Measurements from ENCODE around the gene NPC2. TPM values are rescaled to one million over a fixed set of nuclear protein-coding genes. Genes with fewer than 3 reads are reported as not detected.
"Not testable (repeated sequence)": the region's sequence is repeated elsewhere in the genome, so short reads cannot be mapped to it uniquely, and the experiment has no call there.

The NPC2 gene
- total RNA-seq (99.8 TPM), polyA plus RNA-seq (288 TPM)

GRCh38 chr14:74492776-74493342 lies at the start of gene NPC2:
Gene NPC2 (minus strand): TSS chr14:74493305. CDS start chr14:74493274, 31 bp downstream.
- WGBS, result under 1% methylated on average over 35 of the region's 35 CpGs
- Histone ChIP-seq H3K4me3 (ENCODE audit: low read depth, low read length) (peak within 1 kb of the TSS; percentile 86), H3K36me3 (ENCODE audit: insufficient read depth) (no peaks in the 10 kb centered on the region), H3K27ac (ENCODE audit: low read depth) (peak within 1 kb of the TSS; percentile 97), H3K4me1 (ENCODE audit: insufficient read depth) (no peaks in the 10 kb centered on the region)
- DNase-seq (ENCODE audit: extremely low spot score), result no peak

GRCh38 chr14:74542056-74542685 lies 49.1 kb upstream of the NPC2 start:
- Histone ChIP-seq H3K36me3 (ENCODE audit: insufficient read depth) (no peaks in the 10 kb centered on the region), H3K27ac (ENCODE audit: low read depth) (no peak overlapping the region), H3K4me1 (ENCODE audit: insufficient read depth) (no peaks in the 10 kb centered on the region), H3K4me3 (ENCODE audit: low read depth, low read length) (no peak overlapping the region)
- DNase-seq (ENCODE audit: extremely low spot score), result no peak
- 87% methylated on average over 10 of the region's 10 CpGs for WGBS

- Histone ChIP-seq H3K36me3 (ENCODE audit: insufficient read depth) (no peaks in the 10 kb centered on the region), H3K4me3 (ENCODE audit: low read depth, low read length) (no peak overlapping the region), H3K4me1 (ENCODE audit: insufficient read depth) (no peaks in the 10 kb centered on the region), H3K27ac (ENCODE audit: low read depth) (no peak overlapping the region)
- 95% methylated on average over 3 of the region's 3 CpGs for WGBS
- DNase-seq (ENCODE audit: extremely low spot score), result no peak
Observed at GRCh38 chr14:74541225-74541624, 48.1 kb upstream of the NPC2 start.

- H3K36me3 ChIP-seq (ENCODE audit: insufficient read depth), result no peaks in the 10 kb centered on the region
- no peak overlapping the region for H3K27ac ChIP-seq (ENCODE audit: low read depth)
- 67% methylated on average over 4 of the region's 4 CpGs for WGBS
- DNase-seq (ENCODE audit: extremely low spot score), result no peak
- no peak overlapping the region for H3K4me3 ChIP-seq (ENCODE audit: low read depth, low read length)
- H3K4me1 ChIP-seq (ENCODE audit: insufficient read depth), result no peaks in the 10 kb centered on the region
Observed at GRCh38 chr14:74539503-74539902, 46.4 kb upstream of the NPC2 start.

- Histone ChIP-seq H3K27ac (ENCODE audit: low read depth) (no peak overlapping the region), H3K36me3 (ENCODE audit: insufficient read depth) (no peaks in the 10 kb centered on the region), H3K4me1 (ENCODE audit: insufficient read depth) (no peaks in the 10 kb centered on the region), H3K4me3 (ENCODE audit: low read depth, low read length) (no peak overlapping the region)
- DNase-seq (ENCODE audit: extremely low spot score), result no peak
- WGBS, result 86% methylated on average over 11 of the region's 11 CpGs
Observed at GRCh38 chr14:74538411-74539391, 45.6 kb upstream of the NPC2 start.

GRCh38 chr14:74536336-74536735 lies 43.2 kb upstream of the NPC2 start:
- not testable (repeated sequence) for H3K4me3 ChIP-seq (ENCODE audit: low read depth, low read length); H3K36me3 ChIP-seq (ENCODE audit: insufficient read depth); H3K4me1 ChIP-seq (ENCODE audit: insufficient read depth); H3K27ac ChIP-seq (ENCODE audit: low read depth); DNase-seq (ENCODE audit: extremely low spot score)
- 95% methylated on average over 3 of the region's 3 CpGs for WGBS

- Histone ChIP-seq H3K36me3 (ENCODE audit: insufficient read depth) (no peaks in the 10 kb centered on the region), H3K27ac (ENCODE audit: low read depth) (no peak overlapping the region), H3K4me1 (ENCODE audit: insufficient read depth) (no peaks in the 10 kb centered on the region), H3K4me3 (ENCODE audit: low read depth, low read length) (no peak overlapping the region)
- DNase-seq (ENCODE audit: extremely low spot score), result no peak
- WGBS, result 79% methylated on average over 10 of the region's 10 CpGs
Observed at GRCh38 chr14:74535756-74536325, 42.7 kb upstream of the NPC2 start.

GRCh38 chr14:74533576-74533975 lies 40.5 kb upstream of the NPC2 start:
- Histone ChIP-seq H3K27ac (ENCODE audit: low read depth) (no peak overlapping the region), H3K4me1 (ENCODE audit: insufficient read depth) (no peaks in the 10 kb centered on the region), H3K4me3 (ENCODE audit: low read depth, low read length) (no peak overlapping the region), H3K36me3 (ENCODE audit: insufficient read depth) (no peaks in the 10 kb centered on the region)
- DNase-seq (ENCODE audit: extremely low spot score), result no peak
- WGBS, result 81% methylated on average over 7 of the region's 7 CpGs

- DNase-seq (ENCODE audit: extremely low spot score), result no peak
- Histone ChIP-seq H3K27ac (ENCODE audit: low read depth) (no peak overlapping the region), H3K4me1 (ENCODE audit: insufficient read depth) (no peaks in the 10 kb centered on the region), H3K36me3 (ENCODE audit: insufficient read depth) (no peaks in the 10 kb centered on the region), H3K4me3 (ENCODE audit: low read depth, low read length) (no peak overlapping the region)
- 92% methylated on average over 10 of the region's 10 CpGs for WGBS
Observed at GRCh38 chr14:74532246-74532645, 39.1 kb upstream of the NPC2 start.

- no peaks in the 10 kb centered on the region for H3K4me1 ChIP-seq (ENCODE audit: insufficient read depth)
- no peak overlapping the region for H3K27ac ChIP-seq (ENCODE audit: low read depth)
- H3K36me3 ChIP-seq (ENCODE audit: insufficient read depth), result no peaks in the 10 kb centered on the region
- 47% methylated on average over 5 of the region's 5 CpGs for WGBS
- peak; percentile 13 for DNase-seq (ENCODE audit: extremely low spot score)
- H3K4me3 ChIP-seq (ENCODE audit: low read depth, low read length), result no peak overlapping the region
Observed at GRCh38 chr14:74531467-74531866, 38.4 kb upstream of the NPC2 start.

- no peaks in the 10 kb centered on the region for H3K36me3 ChIP-seq (ENCODE audit: insufficient read depth)
Observed at GRCh38 chr14:74531006-74531405, 37.9 kb upstream of the NPC2 start.

GRCh38 chr14:74528886-74529285 lies 35.8 kb upstream of the NPC2 start:
- Histone ChIP-seq H3K4me1 (ENCODE audit: insufficient read depth) (no peaks in the 10 kb centered on the region), H3K4me3 (ENCODE audit: low read depth, low read length) (no peak overlapping the region), H3K27ac (ENCODE audit: low read depth) (no peak overlapping the region), H3K36me3 (ENCODE audit: insufficient read depth) (no peaks in the 10 kb centered on the region)
- DNase-seq (ENCODE audit: extremely low spot score), result no peak
- 90% methylated on average over 10 of the region's 10 CpGs for WGBS

More at GRCh38 chr14:74531006-74531405, 37.9 kb upstream of the NPC2 start:
- 82% methylated on average over 3 of the region's 3 CpGs for WGBS
- H3K4me1 ChIP-seq (ENCODE audit: insufficient read depth), result no peaks in the 10 kb centered on the region
- H3K4me3 ChIP-seq (ENCODE audit: low read depth, low read length), result no peak overlapping the region
- H3K27ac ChIP-seq (ENCODE audit: low read depth), result no peak overlapping the region
- DNase-seq (ENCODE audit: extremely low spot score), result no peak

GRCh38 chr14:74528406-74528805 lies 35.3 kb upstream of the NPC2 start:
- Histone ChIP-seq H3K4me3 (ENCODE audit: low read depth, low read length) (no peak overlapping the region), H3K27ac (ENCODE audit: low read depth) (no peak overlapping the region), H3K36me3 (ENCODE audit: insufficient read depth) (no peaks in the 10 kb centered on the region), H3K4me1 (ENCODE audit: insufficient read depth) (no peaks in the 10 kb centered on the region)
- 83% methylated on average over 14 of the region's 14 CpGs for WGBS
- no peak for DNase-seq (ENCODE audit: extremely low spot score)

All from urinary bladder (tissue), 4 donors.